ENCODE results near the gene WSCD2. TPM values are rescaled to one million over a fixed set of nuclear protein-coding genes. Genes with fewer than 3 reads are reported as not detected.
A peak's percentile ranks its signal among the peaks of the same experiment; 100 is the strongest.

The WSCD2 gene
- total and polyA plus RNA-seq, 2 experiments from 2014 or later = not detected

GRCh38 chr12:108128221-108129016 is 669 bp upstream of the WSCD2 start:
- Histone ChIP-seq H3K9ac (no peak overlapping the region), H3F3A (ENCODE audit: insufficient read depth) (no peaks in the 10 kb centered on the region), H3K36me3 (ENCODE audit: low read depth) (no peaks in the 10 kb centered on the region), H3K9me2 (ENCODE audit: insufficient read depth) (no peaks in the 10 kb centered on the region), H3K4me2 (ENCODE audit: unreplicated experiment) (no peak overlapping the region), H3K27me3 (replicated peaks; ENCODE audit: insufficient read depth) (peaks cover 40% of the 10 kb centered on the region), H3K79me2 (ENCODE audit: insufficient read depth) (no peaks in the 10 kb centered on the region), H4K20me1 (ENCODE audit: insufficient read depth) (no peaks in the 10 kb centered on the region), H3K27ac (no peak overlapping the region), H3K9me3 (ENCODE audit: low read depth) (no peaks in the 10 kb centered on the region), H2AFZ (no peak overlapping the region), H3K4me3 (peak overlapping the region; percentile 65), H3K4me1 (ENCODE audit: insufficient read depth) (no peaks in the 10 kb centered on the region)
- DNase-seq = no peak
- WGBS, 2 experiments (ENCODE audit: low coverage in 1 of 2, low lambda C conversion rate in 2 of 2, missing lambda C conversion rate in 2 of 2) = 41 to 46% methylated on average over 10 of the region's 10 CpGs
- no peak for TF ChIP-seq EZH2 (IDR thresholded peaks at IDR 0.05; ENCODE audit: insufficient read depth, poor library complexity, severe bottlenecking)
- in situ Hi-C loops (cut with MboI) = no loop called here

- Histone ChIP-seq H3K9me2 (ENCODE audit: insufficient read depth) (no peaks in the 10 kb centered on the region), H3K27me3 (replicated peaks; ENCODE audit: insufficient read depth) (peaks cover 40% of the 10 kb centered on the region), H3K4me2 (ENCODE audit: unreplicated experiment) (no peak overlapping the region), H3K4me1 (ENCODE audit: insufficient read depth) (no peaks in the 10 kb centered on the region), H3K27ac (no peak overlapping the region), H3K4me3 (no peak overlapping the region), H3K79me2 (ENCODE audit: insufficient read depth) (no peaks in the 10 kb centered on the region), H3K9ac (no peak overlapping the region), H3K9me3 (ENCODE audit: low read depth) (no peaks in the 10 kb centered on the region), H2AFZ (no peak overlapping the region), H4K20me1 (ENCODE audit: insufficient read depth) (no peaks in the 10 kb centered on the region), H3F3A (ENCODE audit: insufficient read depth) (no peaks in the 10 kb centered on the region), H3K36me3 (ENCODE audit: low read depth) (no peaks in the 10 kb centered on the region)
- in situ Hi-C loops (cut with MboI) = no loop called here
- WGBS, 2 experiments (ENCODE audit: low coverage in 1 of 2, low lambda C conversion rate in 2 of 2, missing lambda C conversion rate in 2 of 2) = 36 to 44% methylated on average over 3 of the region's 3 CpGs
- TF ChIP-seq EZH2phosphoT487 (IDR thresholded peaks at IDR 0.05; ENCODE audit: insufficient read depth, low read depth) (no peak), EZH2 (IDR thresholded peaks at IDR 0.05; ENCODE audit: insufficient read depth, poor library complexity, severe bottlenecking) (no peak)
- no peak for DNase-seq
Measured at GRCh38 chr12:108131035-108131434, 1.9 kb downstream of the WSCD2 start.

- no peaks in the 10 kb centered on the region for H3F3A ChIP-seq (ENCODE audit: insufficient read depth)
- no peak overlapping the region for H3K4me3 ChIP-seq
- no peak overlapping the region for H3K27ac ChIP-seq
- H3K9me3 ChIP-seq (ENCODE audit: low read depth) = no peaks in the 10 kb centered on the region
- H3K9me2 ChIP-seq (ENCODE audit: insufficient read depth) = no peaks in the 10 kb centered on the region
- in situ Hi-C loops (cut with MboI) = no loop called here
- TF ChIP-seq EZH2 (IDR thresholded peaks at IDR 0.05; ENCODE audit: insufficient read depth, poor library complexity, severe bottlenecking) = no peak
- TF ChIP-seq EZH2phosphoT487 (IDR thresholded peaks at IDR 0.05; ENCODE audit: insufficient read depth, low read depth) = no peak
- H4K20me1 ChIP-seq (ENCODE audit: insufficient read depth) = no peaks in the 10 kb centered on the region
- H3K4me1 ChIP-seq (ENCODE audit: insufficient read depth) = no peaks in the 10 kb centered on the region
- no peaks in the 10 kb centered on the region for H3K36me3 ChIP-seq (ENCODE audit: low read depth)
- no peaks in the 10 kb centered on the region for H3K79me2 ChIP-seq (ENCODE audit: insufficient read depth)
- 12 to 22% methylated on average over 6 of the region's 6 CpGs for WGBS, 2 experiments (ENCODE audit: low coverage in 1 of 2, low lambda C conversion rate in 2 of 2, missing lambda C conversion rate in 2 of 2)
- H3K27me3 ChIP-seq (replicated peaks; ENCODE audit: insufficient read depth) = peaks cover 38% of the 10 kb centered on the region
- H2AFZ ChIP-seq = no peak overlapping the region
- DNase-seq = no peak
- no peak overlapping the region for H3K9ac ChIP-seq
- no peak overlapping the region for H3K4me2 ChIP-seq (ENCODE audit: unreplicated experiment)
Measured at GRCh38 chr12:108131657-108132126, 2.6 kb downstream of the WSCD2 start.

GRCh38 chr12:108133482-108133881 is 4.4 kb downstream of the WSCD2 start:
- TF ChIP-seq EZH2 (IDR thresholded peaks at IDR 0.05; ENCODE audit: insufficient read depth, poor library complexity, severe bottlenecking) = no peak
- no peak for TF ChIP-seq EZH2phosphoT487 (IDR thresholded peaks at IDR 0.05; ENCODE audit: insufficient read depth, low read depth)
- Histone ChIP-seq H3K36me3 (ENCODE audit: low read depth) (no peaks in the 10 kb centered on the region), H4K20me1 (ENCODE audit: insufficient read depth) (no peaks in the 10 kb centered on the region), H3K27me3 (replicated peaks; ENCODE audit: insufficient read depth) (peaks cover 20% of the 10 kb centered on the region; the same call in 1 of the 2 replicates), H3K4me1 (ENCODE audit: insufficient read depth) (no peaks in the 10 kb centered on the region), H3K4me2 (ENCODE audit: unreplicated experiment) (no peak overlapping the region), H2AFZ (no peak overlapping the region), H3K79me2 (ENCODE audit: insufficient read depth) (no peaks in the 10 kb centered on the region), H3K9ac (no peak overlapping the region), H3K9me3 (ENCODE audit: low read depth) (no peaks in the 10 kb centered on the region), H3K9me2 (ENCODE audit: insufficient read depth) (no peaks in the 10 kb centered on the region), H3K27ac (no peak overlapping the region), H3F3A (ENCODE audit: insufficient read depth) (no peaks in the 10 kb centered on the region), H3K4me3 (no peak overlapping the region)
- in situ Hi-C loops (cut with MboI) = no loop called here
- no peak for DNase-seq
- WGBS, 2 experiments (ENCODE audit: low coverage in 1 of 2, low lambda C conversion rate in 2 of 2, missing lambda C conversion rate in 2 of 2) = 2% methylated on average over 7 of the region's 7 CpGs
